Measurements from ENCODE around the gene CD9. TPM values are rescaled to one million over a fixed set of nuclear protein-coding genes. Genes with fewer than 3 reads are reported as not detected.

The CD9 gene
- total and polyA plus RNA-seq, 2 donors (not counting 1 experiment from before 2014, with no cell fraction given) = 520 to 856 TPM

DNA sequence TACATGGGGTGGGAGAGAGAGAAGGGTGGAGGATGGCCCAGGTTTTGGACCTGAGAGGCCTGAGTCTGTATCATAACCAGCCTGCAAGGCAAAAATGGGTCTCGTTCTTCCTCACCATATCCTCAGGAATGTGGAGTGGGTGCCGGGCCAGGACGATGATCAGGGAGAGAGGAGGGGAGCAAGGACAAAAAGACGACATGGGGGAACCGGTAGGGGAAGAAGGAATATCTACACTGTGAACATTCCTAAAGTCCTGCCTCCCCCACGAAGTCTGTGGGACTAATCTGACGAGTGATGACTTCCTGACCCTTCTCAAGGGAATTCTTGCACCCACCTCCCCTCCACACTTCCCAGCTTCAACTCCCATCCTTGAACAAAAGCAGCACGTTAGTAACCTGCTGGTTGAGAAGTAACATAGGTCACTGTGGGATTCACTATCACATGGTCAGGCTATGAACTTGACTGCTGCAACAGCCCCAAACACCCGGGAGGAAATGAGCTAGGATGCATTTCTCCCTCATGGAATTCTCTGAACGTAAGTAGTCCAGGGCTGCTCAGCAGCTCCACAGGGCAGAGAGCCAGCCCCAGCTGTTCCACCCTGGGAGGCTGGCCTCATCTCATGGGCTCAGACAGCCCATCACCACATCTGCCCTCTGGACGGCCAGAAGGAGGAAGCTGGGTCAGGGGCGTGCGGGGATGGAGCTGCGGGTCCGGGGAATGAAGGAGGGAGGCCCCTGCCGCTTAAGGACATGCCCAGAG, 38.9 kb upstream of the CD9 start:
- no peaks in the 10 kb centered on the region for H3K9me3 ChIP-seq (ENCODE audit: control insufficient read depth, insufficient read depth, low read depth, low read length)
- DNase-seq (ENCODE audit: low read depth in 2 of 2) = peak; percentile 72 to 87
- H3K79me2 ChIP-seq (ENCODE audit: control insufficient read depth, insufficient read depth, low read length) = no peaks in the 10 kb centered on the region
- peaks cover 9% of the 10 kb centered on the region for H3K4me1 ChIP-seq (ENCODE audit: control insufficient read depth, extremely low read depth, insufficient read depth, low read length)
- no peak overlapping the region for H3K4me3 ChIP-seq (replicated peaks in 1 of 4; ENCODE audit: control extremely low read depth in 1 of 4, insufficient read depth in 1 of 4, low read depth in 3 of 4, low read length in 4 of 4)
- no peaks in the 10 kb centered on the region for H3K36me3 ChIP-seq (ENCODE audit: control insufficient read depth, insufficient read depth, low read length)
- no peak overlapping the region for H3K4me2 ChIP-seq (ENCODE audit: extremely low read depth, insufficient read depth, low read length)
- H2AFZ ChIP-seq (ENCODE audit: low read length) = peak overlapping the region; percentile 57
- H3K9ac ChIP-seq (ENCODE audit: insufficient read depth, low read length) = no peak overlapping the region
- H4K20me1 ChIP-seq (ENCODE audit: control insufficient read depth, extremely low read depth, insufficient read depth, low read length) = no peaks in the 10 kb centered on the region
- TF ChIP-seq EZH2 (IDR thresholded peaks at IDR 0.05; ENCODE audit: low read length, missing control alignments) = no peak
- TF ChIP-seq, protein P1, sequence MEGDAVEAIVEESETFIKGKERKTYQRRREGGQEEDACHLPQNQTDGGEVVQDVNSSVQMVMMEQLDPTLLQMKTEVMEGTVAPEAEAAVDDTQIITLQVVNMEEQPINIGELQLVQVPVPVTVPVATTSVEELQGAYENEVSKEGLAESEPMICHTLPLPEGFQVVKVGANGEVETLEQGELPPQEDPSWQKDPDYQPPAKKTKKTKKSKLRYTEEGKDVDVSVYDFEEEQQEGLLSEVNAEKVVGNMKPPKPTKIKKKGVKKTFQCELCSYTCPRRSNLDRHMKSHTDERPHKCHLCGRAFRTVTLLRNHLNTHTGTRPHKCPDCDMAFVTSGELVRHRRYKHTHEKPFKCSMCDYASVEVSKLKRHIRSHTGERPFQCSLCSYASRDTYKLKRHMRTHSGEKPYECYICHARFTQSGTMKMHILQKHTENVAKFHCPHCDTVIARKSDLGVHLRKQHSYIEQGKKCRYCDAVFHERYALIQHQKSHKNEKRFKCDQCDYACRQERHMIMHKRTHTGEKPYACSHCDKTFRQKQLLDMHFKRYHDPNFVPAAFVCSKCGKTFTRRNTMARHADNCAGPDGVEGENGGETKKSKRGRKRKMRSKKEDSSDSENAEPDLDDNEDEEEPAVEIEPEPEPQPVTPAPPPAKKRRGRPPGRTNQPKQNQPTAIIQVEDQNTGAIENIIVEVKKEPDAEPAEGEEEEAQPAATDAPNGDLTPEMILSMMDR (conservative IDR thresholded peaks at IDR 0.05 in 1 of 2, IDR thresholded peaks at IDR 0.05 in 1 of 2; ENCODE audit: low read depth in 1 of 2, low read length in 2 of 2) = no peak
- no peaks in the 10 kb centered on the region for H3K27me3 ChIP-seq (ENCODE audit: control insufficient read depth, insufficient read depth, low read length)
- peak overlapping the region; percentile 33 for H3K27ac ChIP-seq (ENCODE audit: insufficient read depth, low read length)

DNA sequence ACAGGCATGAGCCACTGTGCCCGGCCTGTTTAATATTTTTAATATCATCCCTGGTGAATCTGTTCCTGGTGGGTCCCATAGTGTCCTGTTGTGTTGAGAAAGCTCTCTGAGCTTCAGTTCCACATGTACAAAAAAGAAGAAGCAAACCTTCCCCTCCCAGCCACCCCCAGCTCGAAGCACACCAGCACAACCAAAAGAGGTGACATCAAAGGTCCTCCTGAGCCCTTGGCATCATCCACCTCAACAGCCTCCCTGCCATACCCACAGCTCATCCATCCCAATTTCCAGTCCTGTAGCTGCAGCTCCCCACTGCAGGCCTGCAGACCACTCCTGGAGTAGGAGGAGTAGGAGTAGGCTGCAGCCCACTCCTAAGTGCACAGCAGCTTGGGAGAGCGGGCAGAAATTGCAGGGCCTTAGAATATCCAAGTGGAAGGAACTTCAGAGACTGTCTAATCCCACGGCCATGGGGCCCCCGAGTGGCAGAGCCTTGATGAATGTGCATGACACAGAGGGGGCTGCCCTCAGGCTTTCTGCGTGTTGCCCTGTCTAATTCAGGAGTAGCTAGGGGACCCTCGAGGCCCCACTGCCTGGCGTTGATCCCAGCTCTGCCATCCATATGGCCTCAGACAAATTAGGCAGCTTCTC, 36.7 kb upstream of the CD9 start:
- no peak for DNase-seq (ENCODE audit: low read depth in 2 of 2)
- H3K36me3 ChIP-seq (ENCODE audit: control insufficient read depth, insufficient read depth, low read length) = no peaks in the 10 kb centered on the region
- no peak overlapping the region for H3K4me3 ChIP-seq (replicated peaks in 1 of 4; ENCODE audit: control extremely low read depth in 1 of 4, insufficient read depth in 1 of 4, low read depth in 3 of 4, low read length in 4 of 4)
- peaks cover 25% of the 10 kb centered on the region for H3K4me1 ChIP-seq (ENCODE audit: control insufficient read depth, extremely low read depth, insufficient read depth, low read length)
- no peak overlapping the region for H3K4me2 ChIP-seq (ENCODE audit: extremely low read depth, insufficient read depth, low read length)
- no peaks in the 10 kb centered on the region for H3K79me2 ChIP-seq (ENCODE audit: control insufficient read depth, insufficient read depth, low read length)
- no peaks in the 10 kb centered on the region for H4K20me1 ChIP-seq (ENCODE audit: control insufficient read depth, extremely low read depth, insufficient read depth, low read length)
- no peak overlapping the region for H3K27ac ChIP-seq (ENCODE audit: insufficient read depth, low read length)
- TF ChIP-seq, protein P1 (conservative IDR thresholded peaks at IDR 0.05 in 1 of 2, IDR thresholded peaks at IDR 0.05 in 1 of 2; ENCODE audit: low read depth in 1 of 2, low read length in 2 of 2) = no peak
- no peak for TF ChIP-seq EZH2 (IDR thresholded peaks at IDR 0.05; ENCODE audit: low read length, missing control alignments)
- no peaks in the 10 kb centered on the region for H3K27me3 ChIP-seq (ENCODE audit: control insufficient read depth, insufficient read depth, low read length)
- no peak overlapping the region for H3K9ac ChIP-seq (ENCODE audit: insufficient read depth, low read length)
- H3K9me3 ChIP-seq (ENCODE audit: control insufficient read depth, insufficient read depth, low read depth, low read length) = no peaks in the 10 kb centered on the region
- no peak overlapping the region for H2AFZ ChIP-seq (ENCODE audit: low read length)

DNA sequence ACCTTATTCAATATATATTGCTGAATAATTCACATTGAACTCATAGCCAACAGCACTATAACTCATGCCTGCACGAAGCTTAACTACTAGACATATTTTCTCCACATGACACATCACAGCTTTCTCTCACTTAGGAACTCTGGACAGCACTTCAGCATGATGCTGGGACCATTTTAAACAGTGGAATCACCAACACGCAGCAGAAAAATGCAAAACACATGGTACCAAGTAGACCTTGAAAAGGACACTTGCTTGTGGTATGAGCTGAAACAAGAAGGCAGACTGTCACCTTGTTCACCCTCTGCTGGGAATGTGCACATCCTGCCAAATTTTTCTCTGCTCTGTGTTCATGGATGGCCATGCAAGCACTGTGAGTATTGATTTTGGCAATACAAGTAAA, 34.8 kb upstream of the CD9 start:
- Histone ChIP-seq H3K4me2 (ENCODE audit: extremely low read depth, insufficient read depth, low read length) (no peak overlapping the region), H3K4me3 (replicated peaks in 1 of 4; ENCODE audit: control extremely low read depth in 1 of 4, insufficient read depth in 1 of 4, low read depth in 3 of 4, low read length in 4 of 4) (no peak overlapping the region), H3K27me3 (ENCODE audit: control insufficient read depth, insufficient read depth, low read length) (no peaks in the 10 kb centered on the region), H2AFZ (ENCODE audit: low read length) (no peak overlapping the region), H3K9me3 (ENCODE audit: control insufficient read depth, insufficient read depth, low read depth, low read length) (no peaks in the 10 kb centered on the region), H3K79me2 (ENCODE audit: control insufficient read depth, insufficient read depth, low read length) (no peaks in the 10 kb centered on the region), H4K20me1 (ENCODE audit: control insufficient read depth, extremely low read depth, insufficient read depth, low read length) (no peaks in the 10 kb centered on the region), H3K4me1 (ENCODE audit: control insufficient read depth, extremely low read depth, insufficient read depth, low read length) (peaks cover 26% of the 10 kb centered on the region), H3K36me3 (ENCODE audit: control insufficient read depth, insufficient read depth, low read length) (no peaks in the 10 kb centered on the region), H3K9ac (ENCODE audit: insufficient read depth, low read length) (no peak overlapping the region), H3K27ac (ENCODE audit: insufficient read depth, low read length) (no peak overlapping the region)
- no peak for TF ChIP-seq EZH2 (IDR thresholded peaks at IDR 0.05; ENCODE audit: low read length, missing control alignments)
- TF ChIP-seq, protein P1 (conservative IDR thresholded peaks at IDR 0.05 in 1 of 2, IDR thresholded peaks at IDR 0.05 in 1 of 2; ENCODE audit: low read depth in 1 of 2, low read length in 2 of 2) = no peak
- peak in 1 of 2 donors; percentile 62 for DNase-seq (ENCODE audit: low read depth in 2 of 2)

Data from fibroblast of lung (primary cell).